Measurements from ENCODE around the gene OTOP3. TPM values are rescaled to one million over a fixed set of nuclear protein-coding genes. Genes with fewer than 3 reads are reported as not detected.

Gene OTOP3
- total RNA-seq, 4 donors from 2014 or later: 7.1 to 33.9 (median 24.0) TPM

DNA sequence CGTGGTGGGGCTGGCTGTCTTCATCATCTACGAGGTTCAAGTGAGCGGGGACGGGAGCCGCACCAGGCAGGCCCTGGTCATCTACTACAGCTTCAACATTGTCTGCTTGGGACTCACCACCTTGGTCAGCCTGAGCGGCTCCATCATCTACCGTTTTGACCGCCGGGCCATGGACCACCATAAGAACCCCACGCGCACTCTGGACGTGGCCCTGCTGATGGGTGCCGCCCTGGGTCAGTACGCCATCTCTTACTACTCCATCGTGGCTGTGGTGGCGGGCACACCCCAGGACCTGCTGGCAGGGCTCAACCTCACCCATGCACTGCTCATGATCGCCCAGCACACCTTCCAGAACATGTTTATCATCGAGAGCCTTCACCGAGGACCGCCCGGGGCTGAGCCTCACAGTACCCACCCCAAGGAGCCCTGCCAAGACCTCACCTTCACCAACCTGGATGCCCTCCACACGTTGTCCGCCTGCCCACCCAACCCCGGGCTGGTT is 5.1 kb upstream of the OTOP3 start:
- 94 to 97% methylated on average over 18 to 23 of the region's 24 CpGs for WGBS, 2 donors
- H3K27me3 ChIP-seq: peaks cover 0 to 77% (median 4%) of the 10 kb centered on the region in 4 donors
- no peak for DNase-seq

DNA sequence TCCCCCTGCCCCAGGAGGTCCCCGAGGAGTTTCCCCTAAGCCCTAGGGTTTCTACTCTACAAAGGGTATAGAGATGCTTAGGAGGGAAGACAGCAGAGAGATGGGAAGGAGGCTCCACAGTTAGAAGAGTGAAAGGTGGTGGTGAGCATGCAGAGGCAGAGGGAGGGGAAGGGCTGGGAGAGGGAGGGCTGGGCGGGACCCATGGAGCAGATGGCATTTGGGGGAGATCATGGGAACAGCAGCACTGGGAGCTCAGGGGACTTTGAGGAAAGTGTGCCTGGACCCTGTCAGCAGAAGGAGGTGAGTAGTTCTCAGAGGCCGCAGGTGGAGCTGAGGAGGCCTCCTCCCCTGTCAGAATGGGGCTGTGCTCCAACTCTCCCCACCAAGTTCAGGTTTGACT is 650 bp upstream of the OTOP3 start:
- DNase-seq: no peak
- peaks cover 0 to 88% (median 12%) of the 10 kb centered on the region in 4 donors for H3K27me3 ChIP-seq
- intact Hi-C loops (cut with DNase I): no loop called here
- 68 to 71% methylated on average over 3 of the region's 3 CpGs for WGBS, 2 donors
- peaks cover 9 to 61% (median 15%) of the 10 kb centered on the region in 3 donors for H3K4me1 ChIP-seq
- H3K9me3 ChIP-seq: no peaks in the 10 kb centered on the region
- no peaks in the 10 kb centered on the region for H3K36me3 ChIP-seq
- TF ChIP-seq, protein P1, sequence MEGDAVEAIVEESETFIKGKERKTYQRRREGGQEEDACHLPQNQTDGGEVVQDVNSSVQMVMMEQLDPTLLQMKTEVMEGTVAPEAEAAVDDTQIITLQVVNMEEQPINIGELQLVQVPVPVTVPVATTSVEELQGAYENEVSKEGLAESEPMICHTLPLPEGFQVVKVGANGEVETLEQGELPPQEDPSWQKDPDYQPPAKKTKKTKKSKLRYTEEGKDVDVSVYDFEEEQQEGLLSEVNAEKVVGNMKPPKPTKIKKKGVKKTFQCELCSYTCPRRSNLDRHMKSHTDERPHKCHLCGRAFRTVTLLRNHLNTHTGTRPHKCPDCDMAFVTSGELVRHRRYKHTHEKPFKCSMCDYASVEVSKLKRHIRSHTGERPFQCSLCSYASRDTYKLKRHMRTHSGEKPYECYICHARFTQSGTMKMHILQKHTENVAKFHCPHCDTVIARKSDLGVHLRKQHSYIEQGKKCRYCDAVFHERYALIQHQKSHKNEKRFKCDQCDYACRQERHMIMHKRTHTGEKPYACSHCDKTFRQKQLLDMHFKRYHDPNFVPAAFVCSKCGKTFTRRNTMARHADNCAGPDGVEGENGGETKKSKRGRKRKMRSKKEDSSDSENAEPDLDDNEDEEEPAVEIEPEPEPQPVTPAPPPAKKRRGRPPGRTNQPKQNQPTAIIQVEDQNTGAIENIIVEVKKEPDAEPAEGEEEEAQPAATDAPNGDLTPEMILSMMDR (IDR thresholded peaks at IDR 0.05): no peak
- no peak for TF ChIP-seq POLR2A (IDR thresholded peaks at IDR 0.05)
- H3K27ac ChIP-seq: peak overlapping the region in 2 of 4 donors; percentile 77 to 78
- peak overlapping the region; percentile 30 to 55 (median 46) for H3K4me3 ChIP-seq

More for the DNA sequence above, 5.1 kb upstream of the OTOP3 start:
- no peaks in the 10 kb centered on the region for H3K36me3 ChIP-seq
- H3K9me3 ChIP-seq: no peaks in the 10 kb centered on the region
- H3K4me3 ChIP-seq: no peak overlapping the region
- H3K27ac ChIP-seq: no peak overlapping the region
- no peak for TF ChIP-seq POLR2A (IDR thresholded peaks at IDR 0.05)
- TF ChIP-seq, protein P1 (IDR thresholded peaks at IDR 0.05): no peak
- H3K4me1 ChIP-seq: peaks cover 3 to 48% (median 4%) of the 10 kb centered on the region in 3 donors
- intact Hi-C loops (cut with DNase I): no loop called here

DNA sequence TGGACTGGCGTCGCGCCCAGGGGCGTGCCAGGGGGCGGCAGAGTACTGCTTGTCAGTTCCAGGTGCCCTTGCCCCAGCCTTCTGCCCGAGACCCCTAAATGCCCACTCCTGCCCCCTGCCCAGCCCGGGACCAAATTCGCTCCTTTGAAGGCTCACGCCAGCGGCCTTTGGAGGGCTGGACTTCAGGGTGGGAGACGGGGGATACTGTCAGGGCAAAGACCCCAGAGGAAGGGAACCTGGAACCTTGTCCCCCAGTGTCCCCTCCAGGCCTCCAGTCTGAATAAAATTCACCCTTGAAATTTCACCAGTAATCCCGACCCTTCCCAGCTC is 737 bp downstream of the OTOP3 start:
- Histone ChIP-seq H3K27ac (peak overlapping the region in 3 of 4 donors; percentile 62 to 78 (median 77)), H3K4me1 (peaks cover 9 to 57% (median 15%) of the 10 kb centered on the region in 3 donors), H3K27me3 (peaks cover 0 to 87% (median 12%) of the 10 kb centered on the region in 4 donors), H3K9me3 (no peaks in the 10 kb centered on the region), H3K4me3 (peak overlapping the region in 3 of 4 donors; percentile 45 to 55 (median 47)), H3K36me3 (peaks cover 0 to under 1% (median 0%) of the 10 kb centered on the region in 3 donors)
- DNase-seq: no peak
- WGBS, 2 donors: 9 to 54% methylated on average over 1 to 6 of the region's 12 CpGs
- intact Hi-C loops (cut with DNase I): no loop called here
- no peak for TF ChIP-seq POLR2A (IDR thresholded peaks at IDR 0.05)
- TF ChIP-seq, protein P1 (IDR thresholded peaks at IDR 0.05): peak in 1 of 6 experiments; percentile 2

DNA sequence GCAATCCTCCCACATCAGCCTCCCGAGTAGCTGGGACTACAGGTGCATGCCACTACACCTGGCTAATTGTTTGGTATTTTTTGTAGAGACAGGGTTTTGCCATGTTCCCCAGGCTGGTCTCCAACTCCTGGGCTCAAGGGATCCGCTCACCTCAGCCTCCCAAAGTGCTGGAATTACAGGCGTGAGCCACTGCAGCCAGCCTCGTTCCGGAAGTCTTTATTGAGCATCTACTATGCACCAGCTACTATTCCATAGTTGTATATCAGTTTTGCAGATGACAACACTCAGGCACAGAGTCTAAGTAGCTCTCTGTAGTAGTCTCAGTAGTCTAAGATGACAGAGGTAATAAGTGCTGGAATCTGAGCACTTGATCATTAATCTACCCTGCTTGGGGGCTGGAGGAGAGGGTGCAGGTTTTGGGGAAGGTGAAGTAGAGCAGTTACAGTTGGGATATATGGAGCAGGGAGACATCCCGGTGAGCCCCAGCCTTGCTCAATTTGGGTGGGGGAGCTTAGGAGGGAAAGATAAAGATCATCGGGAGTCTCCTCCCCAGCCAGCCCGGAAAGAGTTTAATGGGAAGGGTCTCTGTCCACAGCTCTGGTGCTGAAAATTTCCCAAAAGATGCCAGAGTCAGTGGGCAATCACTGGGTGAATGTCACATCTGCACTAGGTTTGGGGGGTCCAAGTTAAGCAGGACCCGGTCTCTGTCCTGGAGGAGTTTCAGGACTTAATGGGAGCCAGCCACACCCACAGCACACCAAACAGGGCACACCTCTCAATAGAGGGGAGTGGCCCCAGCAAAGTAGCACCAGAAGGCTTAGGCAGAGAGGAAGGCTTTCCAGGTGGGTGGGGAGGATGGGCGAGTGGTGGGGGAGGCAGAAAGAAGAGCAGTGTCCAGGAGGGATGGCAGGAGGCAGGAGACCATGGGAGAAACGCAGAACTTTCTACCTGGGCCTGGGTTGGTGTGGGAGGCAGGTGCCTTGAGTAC is 1.7 kb downstream of the OTOP3 start:
- intact Hi-C loops (cut with DNase I): no loop called here
- no peak for TF ChIP-seq POLR2A (IDR thresholded peaks at IDR 0.05)
- TF ChIP-seq, protein P1 (IDR thresholded peaks at IDR 0.05): no peak
- 54 to 57% methylated on average over 10 to 11 of the region's 11 CpGs for WGBS, 2 donors
- Histone ChIP-seq H3K27me3 (peaks cover 0 to 92% (median 12%) of the 10 kb centered on the region in 4 donors), H3K27ac (peak overlapping the region in 3 of 4 donors; percentile 19 to 24 (median 22)), H3K9me3 (no peaks in the 10 kb centered on the region), H3K4me3 (no peak overlapping the region), H3K4me1 (peaks cover 9 to 59% (median 15%) of the 10 kb centered on the region in 3 donors), H3K36me3 (peaks cover 0 to 5% (median 0%) of the 10 kb centered on the region in 3 donors)
- no peak for DNase-seq

All from esophagus squamous epithelium (tissue), 5 donors.